CD14-positive monocyte (primary cell): Measurements from ENCODE around the gene ILF2. TPM values are rescaled to one million over a fixed set of nuclear protein-coding genes. Genes with fewer than 3 reads are reported as not detected.

Experiments used
- DNase-seq, 3 donors: peaks; one replicate each; pipeline ENCODE4 v3.0.0-alpha.2; 2011 to 2022
- H2AFZ ChIP-seq: 2 replicates; pipeline ENCODE4 v1.6.0; 2012; ENCODE audit warnings: mild to moderate bottlenecking, low read depth, low read length, inconsistent platforms; ENCODE audit not compliant: insufficient read depth, poor library complexity, severe bottlenecking
- H3K27ac ChIP-seq, 2 donors: 1 replicate in 1 of 2; 2 replicates in 1 of 2; pipeline ENCODE4 v1.5.1; 2012 to 2013; ENCODE audit warnings: low read length in 2 of 2, control low read depth in 1 of 2, inconsistent platforms in 1 of 2, low read depth in 1 of 2, mild to moderate bottlenecking in 1 of 2
- H3K27me3 ChIP-seq, 2 donors: one replicate each; pipeline versions ENCODE4 v1.6.0 to v1.6.1; 2011 to 2013; ENCODE audit warnings: low read length in 2 of 2; ENCODE audit not compliant: control insufficient read depth in 2 of 2, insufficient read depth in 2 of 2
- H3K36me3 ChIP-seq, 2 donors: replicated peaks in 1 of 2; 1 replicate in 1 of 2; 2 replicates in 1 of 2; pipeline versions ENCODE4 v1.5.1 to v1.6.1; 2012 to 2013; ENCODE audit warnings: low read length in 2 of 2, control low read depth in 1 of 2, inconsistent platforms in 1 of 2, mild to moderate bottlenecking in 1 of 2; ENCODE audit not compliant: insufficient read depth in 2 of 2, control insufficient read depth in 1 of 2
- H3K4me1 ChIP-seq, 2 donors: 1 replicate in 1 of 2; 2 replicates in 1 of 2; pipeline versions ENCODE4 v1.5.1 to v1.6.1; 2012 to 2013; ENCODE audit warnings: low read length in 2 of 2, control low read depth in 1 of 2, inconsistent platforms in 1 of 2, mild to moderate bottlenecking in 1 of 2, moderate library complexity in 1 of 2; ENCODE audit not compliant: insufficient read depth in 2 of 2, control insufficient read depth in 1 of 2
- H3K4me2 ChIP-seq: replicated peaks from 2 replicates; pipeline ENCODE3; 2012; ENCODE audit warnings: low read length, moderate library complexity, mild to moderate bottlenecking; ENCODE audit not compliant: poor library complexity, severe bottlenecking; ENCODE audit errors: extremely low read depth
- H3K4me3 ChIP-seq, 3 experiments: fragments of 200-600 bp in 1 of 3; sonication (generic) in 1 of 3; replicated peaks in 1 of 3; 1 replicate in 2 of 3; 2 replicates in 1 of 3; pipeline ENCODE4 v1.5.1; 2011 to 2013; ENCODE audit warnings: low read length in 3 of 3, mild to moderate bottlenecking in 3 of 3, control low read depth in 2 of 3, low read depth in 2 of 3, inconsistent platforms in 1 of 3, moderate library complexity in 1 of 3
- H3K79me2 ChIP-seq: 2 replicates; pipeline ENCODE4 v1.6.0; 2012; ENCODE audit warnings: mild to moderate bottlenecking, control low read depth, inconsistent platforms, low read length, moderate library complexity; ENCODE audit not compliant: insufficient read depth
- H3K9ac ChIP-seq: 2 replicates; pipeline ENCODE4 v1.6.0; 2017; ENCODE audit warnings: low read length, mild to moderate bottlenecking; ENCODE audit not compliant: insufficient read depth, poor library complexity, severe bottlenecking
- H3K9me3 ChIP-seq, 2 donors: replicated peaks in 1 of 2; 1 replicate in 1 of 2; 2 replicates in 1 of 2; pipeline versions ENCODE4 v1.5.1 to v1.6.1; 2012 to 2013; ENCODE audit warnings: low read length in 2 of 2, control low read depth in 1 of 2; ENCODE audit not compliant: control insufficient read depth in 1 of 2, insufficient read depth in 1 of 2
- H4K20me1 ChIP-seq: 2 replicates; pipeline ENCODE4 v1.6.0; 2012; ENCODE audit warnings: mild to moderate bottlenecking, low read length, control low read depth, moderate library complexity; ENCODE audit not compliant: insufficient read depth
- H3K27ac Mint-ChIP-seq, 7 donors: one replicate each; pipeline ENCODE4 v1.8.0; 2020; ENCODE audit warnings: mild to moderate bottlenecking in 7 of 7, mixed read lengths in 7 of 7, moderate library complexity in 6 of 7, inconsistent platforms in 2 of 7
- H3K27me3 Mint-ChIP-seq, 3 donors: one replicate each; pipeline ENCODE4 v1.8.0; 2021 to 2022; ENCODE audit warnings: low read depth in 3 of 3, mild to moderate bottlenecking in 3 of 3, mixed read lengths in 3 of 3, moderate library complexity in 3 of 3, inconsistent platforms in 1 of 3
- H3K36me3 Mint-ChIP-seq, 2 donors: one replicate each; pipeline ENCODE4 v1.8.0; 2020; ENCODE audit warnings: mixed read lengths in 2 of 2, inconsistent platforms in 1 of 2, mild to moderate bottlenecking in 1 of 2
- H3K4me1 Mint-ChIP-seq: one replicate; pipeline ENCODE4 v1.8.0; 2020; ENCODE audit warnings: mild to moderate bottlenecking, mixed read lengths
- H3K4me3 Mint-ChIP-seq, 2 donors: one replicate each; pipeline ENCODE4 v1.8.0; 2020; ENCODE audit warnings: mild to moderate bottlenecking in 2 of 2, mixed read lengths in 2 of 2, moderate library complexity in 1 of 2
- H3K9me3 Mint-ChIP-seq, 7 donors: one replicate each; pipeline ENCODE4 v1.8.0; 2020 to 2022; ENCODE audit warnings: mixed read lengths in 7 of 7, mild to moderate bottlenecking in 6 of 7, moderate library complexity in 6 of 7, inconsistent platforms in 2 of 7
- WGBS: methylation state at CpG from one replicate; pipeline ENCODE4 v1.1.5; 2013; ENCODE audit warnings: missing lambda C conversion rate; ENCODE audit not compliant: insufficient coverage; 5-methylcytosine and 5-hydroxymethylcytosine counted together
- intact Hi-C, 2 donors: fragments of 100-400 bp; cut with micrococcal nuclease; formaldehyde crosslinking; loops; one replicate each; pipeline versions ENCODE4 v1.15.0 to v1.15.1; 2023
- polyA plus RNA-seq, 3 donors: library from polyadenylated mRNA; depleted of rRNA in 1 of 3; unstranded in 2 of 3; stranded (reverse) in 1 of 3; fragments of 300-500 nt in 2 of 3; fragments of >200 nt in 1 of 3; fragmentation: Illumina TruSeq in 2 of 3; gene quantifications; 1 replicate in 2 of 3; 2 replicates in 1 of 3; pipeline ENCODE4 v1.2.3, GENCODE V29; 2012 to 2021
- TF ChIP-seq, protein P1 (sequence below): fragments of 200-600 bp; IDR thresholded peaks from one replicate; pipeline ENCODE4 v1.8.0; 2022; ENCODE audit warnings: antibody characterized with exemption, mild to moderate bottlenecking

The ILF2 gene
- polyA plus RNA-seq, 3 donors: 103 to 118 (median 115) TPM

DNA sequence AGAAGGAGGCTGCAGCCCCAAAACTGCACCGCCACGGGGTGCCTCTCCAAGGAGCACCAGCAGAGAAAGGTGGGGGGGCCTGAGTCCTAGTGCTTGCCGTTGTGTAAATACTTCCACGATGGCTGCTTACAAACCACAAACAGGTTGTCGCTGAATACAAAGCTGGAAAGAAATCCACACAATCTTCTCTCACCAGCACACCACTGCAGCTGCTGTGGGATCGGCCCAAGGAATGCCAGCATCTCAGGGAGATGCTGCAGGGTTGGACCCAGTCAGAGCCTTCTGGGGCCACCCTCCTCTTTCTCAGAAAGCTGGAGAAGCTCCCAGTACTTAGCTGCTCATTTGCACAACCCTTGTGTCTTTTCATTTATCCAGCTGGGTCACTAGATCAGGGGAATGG, 51.6 kb downstream of the ILF2 start:
- Mint-ChIP-seq H3K36me3 (peaks cover 0 to 6% of the 10 kb centered on the region in 2 donors), H3K4me3 (no peak overlapping the region), H3K27me3 (peaks cover 0 to 2% (median 0%) of the 10 kb centered on the region in 3 donors), H3K9me3 (peaks cover 0 to 9% (median 4%) of the 10 kb centered on the region in 7 donors), H3K27ac (no peak overlapping the region), H3K4me1 (peaks cover 31% of the 10 kb centered on the region)
- DNase-seq: no peak
- intact Hi-C loops: loop anchor here in 1 of 2 donors (5.0 kb wide), 1 partner anchor 107 kb away; no protein-coding TSS in a partner anchor
- Histone ChIP-seq H3K4me2 (no peak overlapping the region), H3K4me1 (peaks cover 34 to 39% of the 10 kb centered on the region in 2 donors), H2AFZ (no peak overlapping the region), H3K27ac (no peak overlapping the region), H3K9ac (no peak overlapping the region), H3K27me3 (no peaks in the 10 kb centered on the region), H3K4me3 (no peak overlapping the region), H3K9me3 (peaks cover 0 to 4% of the 10 kb centered on the region in 2 donors), H3K36me3 (no peaks in the 10 kb centered on the region), H3K79me2 (no peaks in the 10 kb centered on the region), H4K20me1 (no peaks in the 10 kb centered on the region)
- TF ChIP-seq, protein P1, sequence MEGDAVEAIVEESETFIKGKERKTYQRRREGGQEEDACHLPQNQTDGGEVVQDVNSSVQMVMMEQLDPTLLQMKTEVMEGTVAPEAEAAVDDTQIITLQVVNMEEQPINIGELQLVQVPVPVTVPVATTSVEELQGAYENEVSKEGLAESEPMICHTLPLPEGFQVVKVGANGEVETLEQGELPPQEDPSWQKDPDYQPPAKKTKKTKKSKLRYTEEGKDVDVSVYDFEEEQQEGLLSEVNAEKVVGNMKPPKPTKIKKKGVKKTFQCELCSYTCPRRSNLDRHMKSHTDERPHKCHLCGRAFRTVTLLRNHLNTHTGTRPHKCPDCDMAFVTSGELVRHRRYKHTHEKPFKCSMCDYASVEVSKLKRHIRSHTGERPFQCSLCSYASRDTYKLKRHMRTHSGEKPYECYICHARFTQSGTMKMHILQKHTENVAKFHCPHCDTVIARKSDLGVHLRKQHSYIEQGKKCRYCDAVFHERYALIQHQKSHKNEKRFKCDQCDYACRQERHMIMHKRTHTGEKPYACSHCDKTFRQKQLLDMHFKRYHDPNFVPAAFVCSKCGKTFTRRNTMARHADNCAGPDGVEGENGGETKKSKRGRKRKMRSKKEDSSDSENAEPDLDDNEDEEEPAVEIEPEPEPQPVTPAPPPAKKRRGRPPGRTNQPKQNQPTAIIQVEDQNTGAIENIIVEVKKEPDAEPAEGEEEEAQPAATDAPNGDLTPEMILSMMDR: no peak
- 91% methylated on average over 6 of the region's 6 CpGs for WGBS

DNA sequence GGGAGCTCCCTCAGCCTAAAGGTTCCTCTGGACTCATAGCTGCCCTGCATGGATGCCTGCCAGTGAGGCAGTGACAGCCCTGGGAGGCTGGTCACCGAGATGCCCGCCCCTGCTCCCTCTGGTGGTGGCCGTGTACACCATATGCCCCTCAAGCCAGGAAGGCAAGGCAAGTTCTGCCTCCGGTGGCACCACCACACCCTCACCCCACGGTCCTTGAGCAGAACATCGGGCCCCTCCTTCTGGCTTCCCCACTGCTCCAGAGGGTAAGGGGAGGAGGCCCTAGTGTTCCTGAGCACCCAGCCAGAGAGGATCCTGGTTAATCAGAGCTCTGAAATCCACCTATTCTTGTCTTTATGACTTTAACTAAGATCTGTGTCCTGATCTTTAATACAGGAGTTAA, 53.1 kb downstream of the ILF2 start:
- Histone ChIP-seq H3K9me3 (peaks cover 0 to 4% of the 10 kb centered on the region in 2 donors), H3K4me2 (no peak overlapping the region), H3K27me3 (no peaks in the 10 kb centered on the region), H3K4me1 (peaks cover 19 to 23% of the 10 kb centered on the region in 2 donors), H3K36me3 (no peaks in the 10 kb centered on the region), H4K20me1 (no peaks in the 10 kb centered on the region), H3K9ac (no peak overlapping the region), H3K27ac (no peak overlapping the region), H3K4me3 (no peak overlapping the region), H3K79me2 (no peaks in the 10 kb centered on the region), H2AFZ (peak overlapping the region; percentile 62)
- peaks cover 0 to 9% (median 4%) of the 10 kb centered on the region in 7 donors for H3K9me3 Mint-ChIP-seq
- H3K4me3 Mint-ChIP-seq: no peak overlapping the region
- TF ChIP-seq, protein P1: no peak
- peak; percentile 62 to 73 (median 70) for DNase-seq
- peaks cover 0 to 6% of the 10 kb centered on the region in 2 donors for H3K36me3 Mint-ChIP-seq
- peaks cover 16% of the 10 kb centered on the region for H3K4me1 Mint-ChIP-seq
- H3K27me3 Mint-ChIP-seq: peaks cover 0 to 2% (median 0%) of the 10 kb centered on the region in 3 donors
- intact Hi-C loops: loop anchor here in 1 of 2 donors (5.0 kb wide), 1 partner anchor 105 kb away; no protein-coding TSS in a partner anchor
- peak overlapping the region in 2 of 7 donors; percentile 30 to 42 for H3K27ac Mint-ChIP-seq
- no CpG with 5 or more reads among the region's 6 CpGs for WGBS
